Subcutaneous adipose tissue (tissue), 4 donors: ENCODE measurements around the gene CTIF. TPM values are rescaled to one million over a fixed set of nuclear protein-coding genes. Genes with fewer than 3 reads are reported as not detected.

Source experiments
- CTCF ChIP-seq: fragments of 450-650 bp; IDR thresholded peaks from one replicate; pipeline ENCODE4 v1.5.1; 2016; ENCODE audit warnings: low read depth, mild to moderate bottlenecking, control low read depth, antibody characterized with exemption, moderate library complexity
- small RNA-seq: library from RNA; depleted of rRNA; stranded (forward); fragments of <200 nt; gene quantifications from one replicate; pipeline ENCODE3, GENCODE V24; 2016
- total RNA-seq, 4 donors: library from RNA; depleted of rRNA; stranded (reverse); fragments of >200 nt; gene quantifications; one replicate each; pipeline ENCODE4 v1.1.0, GENCODE V29; 2016

CTIF gene
- total RNA-seq, 4 donors from 2014 or later, result 41.0 to 195 (median 78.3) TPM

DNA sequence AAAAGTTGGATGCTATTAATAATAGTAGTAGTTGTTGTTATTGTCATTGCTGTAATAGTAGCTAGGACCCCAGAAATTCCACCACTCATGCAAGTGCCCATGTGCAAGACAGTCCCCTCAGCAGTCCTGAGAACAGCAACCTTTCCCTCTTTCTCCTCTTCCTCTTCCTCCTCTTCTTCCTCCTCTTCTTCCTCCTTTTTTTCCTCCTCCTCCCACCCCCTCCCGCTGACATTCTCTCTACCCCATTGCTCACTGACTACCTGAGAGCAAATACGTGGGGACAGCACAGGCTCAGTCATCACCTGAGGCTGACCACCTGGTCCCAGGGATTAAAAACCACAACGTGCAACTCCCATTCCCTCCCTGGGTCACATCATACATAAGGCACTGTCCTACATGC is 370.1 kb downstream of the CTIF start:
- no peak for TF ChIP-seq CTCF

DNA sequence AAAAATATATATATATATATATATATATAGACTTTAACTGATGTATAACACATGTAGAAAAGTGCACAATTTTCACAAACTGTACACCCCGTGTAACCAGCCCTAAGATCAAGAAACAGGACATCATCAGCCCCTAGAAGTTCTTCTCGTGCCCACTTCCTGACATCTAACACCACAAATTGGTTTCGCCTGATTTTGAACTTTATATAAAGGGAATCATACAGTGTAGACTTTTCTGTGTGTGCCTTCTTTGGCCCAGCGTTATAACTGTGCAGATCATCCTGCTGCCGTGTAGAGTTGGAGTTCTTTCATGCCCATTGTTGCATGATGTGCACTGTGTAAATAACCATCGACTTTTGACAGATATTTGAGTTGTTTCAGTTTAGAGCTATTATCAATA is 370.9 kb downstream of the CTIF start:
- TF ChIP-seq CTCF, result no peak

DNA sequence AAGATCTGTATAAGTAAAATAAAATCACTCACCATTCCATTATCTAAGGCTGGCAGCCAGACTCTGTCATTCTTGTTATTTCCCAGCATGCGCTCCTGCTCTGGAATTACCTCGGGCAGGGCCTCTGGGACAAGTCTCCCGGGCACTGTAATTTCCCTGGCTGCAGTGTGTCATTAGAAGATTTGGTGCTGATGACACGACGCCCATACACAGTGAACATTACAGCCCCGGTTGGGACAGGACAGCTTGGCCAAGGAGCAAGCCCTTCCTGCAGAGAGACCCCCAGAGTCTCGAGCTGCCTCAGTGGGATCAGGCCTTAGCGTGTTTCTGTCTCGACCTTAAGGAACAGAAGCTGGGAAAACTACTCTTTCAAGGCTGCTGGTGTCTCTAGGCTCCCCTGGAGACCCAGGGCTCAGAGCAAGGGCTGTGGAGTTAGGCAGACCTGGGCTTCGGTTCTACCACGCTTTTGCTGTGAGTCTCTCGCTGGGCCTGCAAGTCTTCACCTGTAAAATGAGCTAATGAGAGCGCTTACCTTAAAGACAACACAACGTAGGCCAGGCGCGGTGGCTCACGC is 372.2 kb downstream of the CTIF start:
- no peak for TF ChIP-seq CTCF

Small RNA genes within 50 kb of the gene (small RNA-seq; reads per million reads assigned to genes)
- not detected for gene MIR4743

Other genes with a start within 250 kb of the CTIF start
- 1 to 10 TPM; 1.0 to 5.5 (median 4.4) TPM for gene ZBTB7C, start 129.6 kb upstream of the CTIF start, total RNA-seq